NCI-H1092 (cell line): ENCODE measurements around the gene NEO1.
"Not testable (repeated sequence)": the region's sequence is repeated elsewhere in the genome, so short reads cannot be mapped to it uniquely, and the experiment has no call there.

ENCODE experiments used
- DNase-seq: peaks from one replicate; lab custom pipeline; 2025; lab: John Stamatoyannopoulos, UW

Gene NEO1

DNA sequence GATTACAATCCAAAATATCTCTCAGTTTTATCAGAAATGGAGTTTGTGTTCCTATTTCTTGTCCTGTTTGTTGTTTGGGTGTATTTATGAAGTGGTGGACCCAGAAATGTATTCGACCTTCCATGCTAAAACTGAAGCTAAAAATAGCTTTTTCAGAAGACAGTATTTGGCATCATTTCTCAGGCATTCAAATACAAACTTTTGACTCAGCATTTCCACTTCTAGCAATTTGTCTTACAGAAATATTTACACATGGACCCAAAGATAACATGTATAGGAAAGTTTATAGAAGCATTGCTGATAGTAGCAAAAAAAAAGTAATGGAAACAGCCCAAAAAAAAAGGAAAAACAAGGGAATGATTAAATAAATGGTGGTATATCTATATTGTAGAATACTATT lies 160.2 kb downstream of the NEO1 start:
- DNase-seq = no peak

DNA sequence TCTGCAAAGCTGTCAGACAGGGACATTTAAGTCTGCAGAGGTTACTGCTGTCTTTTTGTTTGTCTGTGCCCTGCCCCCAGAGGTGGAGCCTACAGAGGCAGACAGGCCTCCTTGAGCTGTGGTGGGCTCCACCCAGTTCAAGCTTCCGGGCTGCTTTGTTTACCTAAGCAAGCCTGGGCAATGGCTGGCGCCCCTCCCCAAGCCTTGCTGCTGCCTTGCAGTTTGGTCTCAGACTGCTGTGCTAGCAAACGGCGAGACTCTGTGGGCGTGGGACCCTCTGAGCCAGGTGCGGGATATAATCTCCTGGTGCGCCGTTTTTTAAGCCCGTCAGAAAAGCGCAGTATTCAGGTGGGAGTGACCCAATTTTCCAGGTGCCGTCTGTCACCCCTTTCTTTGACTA lies 169.2 kb downstream of the NEO1 start:
- DNase-seq = not testable (repeated sequence)

DNA sequence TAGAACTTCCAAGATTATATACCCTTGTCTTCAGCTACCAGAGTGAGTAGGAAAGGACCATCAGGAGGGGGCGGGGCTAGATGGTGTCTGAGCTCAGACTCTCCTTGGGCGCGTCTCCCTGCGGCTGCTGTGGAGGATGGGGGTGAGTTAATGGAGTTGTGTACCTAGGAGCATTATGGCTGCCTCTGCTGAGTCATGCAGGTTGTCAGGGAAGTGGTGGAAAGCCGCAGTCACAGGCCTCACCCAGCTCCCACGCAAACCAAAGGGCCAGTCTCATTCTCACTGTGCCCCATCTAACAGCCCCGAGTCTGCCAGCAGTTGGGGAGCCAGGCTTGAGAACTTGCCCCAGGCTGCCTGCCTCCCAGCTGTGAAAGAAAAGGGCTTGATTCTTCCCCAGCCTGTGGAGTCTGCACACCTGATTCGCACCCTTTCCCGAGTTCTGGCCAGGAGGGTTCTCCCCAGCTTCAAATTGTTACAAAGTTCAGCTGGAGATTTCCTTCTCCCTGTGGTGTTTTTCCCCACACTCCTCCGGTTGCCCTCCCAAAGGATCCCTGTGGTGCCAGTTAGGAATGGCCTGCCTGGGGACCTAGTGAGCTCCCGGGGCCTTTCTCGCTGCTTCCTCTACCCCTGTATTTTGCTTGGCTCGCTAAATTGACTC lies 173.2 kb downstream of the NEO1 start:
- no peak for DNase-seq

DNA sequence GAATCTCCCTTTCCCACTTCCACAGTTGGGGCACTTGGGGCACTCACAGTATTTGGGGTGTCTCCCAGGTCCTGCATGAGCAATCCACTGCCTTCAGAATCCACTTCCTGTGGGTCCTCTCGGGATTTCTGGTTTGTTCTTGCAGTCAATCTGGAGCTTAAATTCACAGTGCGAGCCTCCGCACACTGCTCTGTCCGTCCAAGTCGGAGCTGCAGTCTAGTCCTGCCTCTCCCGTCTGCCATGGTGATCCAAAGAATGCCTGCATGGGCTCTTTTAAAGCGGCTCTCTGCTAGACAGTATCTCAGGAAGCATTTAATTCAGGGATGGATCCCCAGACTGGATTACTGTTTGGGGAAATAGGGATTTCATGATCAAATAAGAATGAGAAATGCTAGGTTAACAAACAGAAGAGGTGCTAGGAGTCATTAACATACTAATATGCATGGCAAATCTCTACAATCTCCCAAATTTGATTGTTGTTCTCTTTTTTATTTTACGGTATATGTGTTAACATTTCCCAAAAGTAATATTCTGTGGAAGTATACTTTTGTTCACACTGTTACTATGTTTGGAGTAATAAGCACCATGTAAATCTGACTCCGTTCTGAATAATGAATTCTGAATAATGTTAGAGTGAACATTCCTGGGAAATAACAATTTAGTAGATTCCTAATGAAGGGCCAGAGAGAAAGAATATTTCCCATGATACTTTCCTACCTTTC lies 174.0 kb downstream of the NEO1 start:
- no peak for DNase-seq

DNA sequence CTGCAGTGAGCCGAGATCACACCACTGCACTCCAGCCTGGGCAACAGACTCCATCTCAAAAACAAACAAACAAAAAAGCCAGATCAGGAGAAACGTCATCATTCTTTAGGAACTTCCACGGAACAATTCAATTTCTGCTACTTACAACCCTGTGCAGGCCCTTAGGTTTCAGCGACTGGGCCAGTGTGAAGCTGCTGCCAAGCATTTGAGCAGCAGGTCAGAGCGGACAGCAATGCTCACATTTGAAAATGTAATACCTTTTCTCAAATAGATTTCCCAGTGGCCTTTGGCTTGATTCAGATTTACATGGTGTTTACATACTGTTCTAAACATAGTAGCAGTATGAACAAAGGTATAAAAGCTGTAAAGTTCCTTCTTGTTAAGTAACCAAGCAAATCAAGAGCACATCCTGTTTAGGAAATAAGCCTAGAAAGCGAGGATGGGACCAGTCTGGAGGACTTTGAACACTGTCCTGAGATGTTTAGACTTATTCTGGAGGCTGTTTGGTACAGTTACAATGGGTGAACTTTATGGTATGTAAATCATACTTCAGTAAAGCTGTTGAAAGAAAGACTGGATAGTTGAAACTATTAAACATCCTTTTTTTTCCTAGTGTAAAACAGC lies 175.3 kb downstream of the NEO1 start:
- DNase-seq = no peak

DNA sequence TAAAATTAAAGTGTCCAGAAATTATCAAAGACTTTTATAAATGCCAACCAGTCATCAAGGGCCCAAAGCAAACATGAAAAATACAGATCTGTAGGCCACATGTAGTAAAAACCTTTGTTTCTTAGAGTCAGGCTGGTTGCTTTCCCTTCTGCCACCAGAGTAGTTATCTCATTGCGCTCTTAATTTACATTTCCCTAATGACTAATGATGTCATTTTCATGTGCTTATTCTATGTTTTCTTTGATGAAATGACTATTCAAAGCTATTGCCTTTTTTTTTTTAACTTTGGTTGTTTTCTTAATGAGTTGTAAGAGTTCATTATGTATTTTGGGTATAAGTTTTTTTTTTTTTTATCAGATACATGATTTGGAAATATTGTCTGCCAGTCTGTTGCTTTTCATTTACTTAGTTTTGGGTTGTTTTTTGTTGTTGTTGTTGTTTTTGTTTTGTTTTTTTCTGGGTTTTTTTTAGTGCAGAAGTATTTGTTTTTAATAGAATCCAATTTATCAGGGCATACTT lies 175.9 kb downstream of the NEO1 start:
- no peak for DNase-seq

DNA sequence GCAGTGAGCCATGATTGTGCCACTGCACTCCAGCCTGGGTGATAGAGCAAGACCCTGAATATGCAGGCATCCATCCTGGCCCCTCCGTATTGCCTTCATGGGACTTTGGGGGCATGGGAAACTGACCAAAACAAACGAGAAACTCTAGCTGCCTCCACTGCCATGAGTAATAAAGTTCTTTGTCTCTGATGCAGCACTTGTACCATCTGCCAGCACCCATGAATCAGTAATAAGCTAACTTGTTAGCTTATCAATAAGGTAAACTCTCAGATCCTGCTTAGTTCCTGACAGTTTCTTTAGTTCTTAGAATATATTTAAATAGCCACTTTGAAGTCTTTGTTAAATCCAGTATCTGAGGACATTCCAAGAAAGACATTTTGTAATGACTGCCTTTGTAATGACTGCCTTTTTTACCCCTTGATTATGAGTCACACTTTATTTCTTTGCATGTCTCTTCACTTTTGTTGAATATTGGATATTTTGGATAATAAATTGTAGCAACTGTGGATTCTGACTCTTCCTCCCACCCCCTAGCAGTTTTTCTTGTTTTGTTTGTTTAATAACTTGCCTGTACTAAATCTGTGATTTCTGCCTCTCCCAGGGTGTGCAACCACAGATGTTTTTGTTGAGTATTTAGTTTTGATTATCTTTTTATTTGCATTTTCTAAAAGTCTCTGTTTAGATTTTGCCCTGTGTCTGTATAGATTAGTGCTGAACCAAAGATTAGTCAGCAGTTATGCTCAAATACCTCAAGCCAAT lies 179.6 kb downstream of the NEO1 start:
- no peak for DNase-seq

DNA sequence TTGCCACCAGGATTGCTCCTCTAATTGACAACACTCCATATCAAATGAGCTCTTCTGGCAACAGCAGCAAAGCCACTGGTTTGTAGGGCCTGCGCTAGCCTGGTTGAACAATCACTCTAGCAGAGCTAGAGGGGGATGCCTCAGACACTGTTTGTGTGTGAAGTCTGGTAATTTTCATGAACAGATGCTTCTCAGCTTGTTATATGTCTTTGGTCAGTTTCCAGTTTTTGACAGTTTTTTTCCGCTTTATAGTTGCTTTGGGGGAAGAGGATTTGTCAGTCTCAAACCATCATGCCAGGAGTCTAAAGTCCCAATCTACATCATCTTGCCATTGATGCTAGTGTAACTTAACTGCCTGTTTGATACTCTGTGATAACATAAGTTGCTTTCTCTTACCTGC lies 180.5 kb downstream of the NEO1 start:
- DNase-seq = no peak

DNA sequence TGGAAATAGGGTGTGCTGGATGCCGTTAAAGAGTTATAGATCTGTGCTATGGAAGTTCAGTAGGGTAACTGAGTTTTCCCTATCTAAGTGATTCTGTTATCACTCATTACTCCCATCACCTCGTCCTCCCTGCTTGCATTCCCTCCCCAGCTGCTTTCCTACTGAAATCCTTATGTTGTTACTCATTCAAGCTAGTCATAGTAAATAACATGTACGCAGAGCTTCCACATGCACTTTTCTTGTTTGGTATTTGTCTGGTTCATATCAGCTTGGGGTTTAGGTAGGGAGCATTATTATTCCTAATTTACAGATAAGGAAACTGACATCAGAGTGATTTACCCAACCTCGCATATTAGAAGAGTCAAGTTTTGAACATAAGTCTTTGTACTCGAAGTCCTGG lies 181.4 kb downstream of the NEO1 start:
- no peak for DNase-seq

DNA sequence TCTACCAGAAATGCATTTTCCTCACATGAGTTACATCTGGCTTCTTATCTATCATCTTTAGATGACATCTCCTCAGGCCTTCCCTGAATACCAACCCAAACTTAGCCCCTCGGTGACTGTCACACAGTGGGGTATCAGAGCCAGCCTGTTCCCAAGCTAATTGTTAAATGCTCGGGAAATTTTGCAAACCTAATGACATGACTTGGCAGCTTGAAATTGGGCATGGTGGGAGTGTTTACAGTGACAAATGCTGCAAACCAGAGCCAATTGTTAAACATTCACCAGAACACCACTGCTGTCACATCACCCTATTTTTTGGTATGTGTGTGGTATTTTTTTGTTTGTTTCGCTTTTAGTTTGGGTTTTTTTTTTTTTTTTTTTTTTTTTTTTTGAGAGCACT lies 185.6 kb downstream of the NEO1 start:
- no peak for DNase-seq

DNA sequence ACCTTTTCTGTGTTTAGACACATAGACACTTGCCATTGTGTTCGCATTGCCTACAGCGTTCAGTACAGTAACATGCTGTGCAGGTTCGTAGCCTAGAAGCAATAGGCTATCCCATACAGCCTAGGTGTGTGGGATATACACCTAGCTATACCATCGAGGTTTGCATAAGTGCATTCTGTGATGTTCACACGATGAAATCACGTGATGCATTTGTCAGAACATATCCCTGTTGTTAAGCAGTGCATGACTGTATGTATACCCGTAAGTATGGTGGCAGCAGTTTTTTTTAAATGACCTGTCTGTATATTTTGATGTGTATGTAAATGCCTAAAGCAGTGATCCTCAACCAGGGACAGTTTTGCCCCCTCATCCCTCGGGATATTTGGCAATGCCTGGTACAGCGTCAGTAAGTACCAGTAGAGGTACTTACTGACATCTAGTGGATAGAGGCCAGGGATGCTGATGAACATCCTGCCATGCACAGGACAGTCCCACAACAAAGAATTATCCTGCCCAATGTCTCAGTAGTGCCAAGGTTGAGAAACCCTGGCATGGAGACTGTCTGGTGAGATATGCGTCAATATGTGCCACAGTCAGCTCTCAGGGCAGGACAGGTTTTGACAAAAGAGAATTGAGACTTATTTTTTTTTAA lies 187.4 kb downstream of the NEO1 start:
- no peak for DNase-seq

DNA sequence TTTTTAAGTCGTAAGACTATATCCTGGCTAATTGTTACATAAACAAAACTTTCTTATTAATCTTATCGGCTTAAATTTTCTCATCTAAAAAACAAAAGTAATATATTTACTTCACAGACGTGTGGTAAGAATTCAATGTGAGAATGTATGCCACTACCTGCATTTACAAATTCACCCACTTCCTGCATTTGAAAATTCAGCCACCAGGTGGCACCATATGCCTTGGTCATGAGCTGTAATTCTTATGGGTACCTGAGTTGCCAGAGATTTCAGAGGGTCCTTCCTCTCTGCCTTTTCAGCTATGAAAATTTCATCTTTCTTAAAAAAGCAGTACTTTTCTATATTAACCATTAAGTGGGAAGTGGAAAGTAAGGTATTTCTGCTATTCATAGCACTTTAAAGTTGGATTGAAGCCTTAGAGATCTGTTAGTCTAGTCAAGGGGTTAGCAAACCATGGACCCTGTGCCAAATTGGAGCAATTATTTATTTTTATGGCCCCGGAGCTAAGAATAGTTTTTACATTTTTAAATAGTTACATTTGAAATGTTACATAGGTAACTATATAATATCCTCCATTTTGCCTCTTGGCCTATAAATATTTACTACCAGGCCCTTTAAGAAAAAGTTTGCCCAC lies 188.7 kb downstream of the NEO1 start:
- DNase-seq = peak; percentile 38

DNA sequence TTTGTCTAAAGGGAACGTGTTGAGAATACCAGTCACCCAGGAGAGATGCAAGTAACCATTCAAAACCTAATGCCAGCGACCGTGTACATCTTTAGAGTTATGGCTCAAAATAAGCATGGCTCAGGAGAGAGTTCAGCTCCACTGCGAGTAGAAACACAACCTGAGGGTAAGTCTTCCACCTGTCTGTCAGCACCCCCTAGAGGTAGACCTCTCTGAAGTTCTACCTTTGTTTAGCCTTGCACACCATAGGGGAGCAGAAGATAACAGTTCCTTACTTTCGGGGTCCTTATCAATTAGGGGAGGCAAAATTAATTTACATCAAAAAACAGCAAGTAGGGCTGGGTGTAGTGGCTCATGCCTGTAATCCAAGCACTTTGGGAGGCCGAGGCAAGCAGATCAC lies 192.1 kb downstream of the NEO1 start:
- DNase-seq = no peak

DNA sequence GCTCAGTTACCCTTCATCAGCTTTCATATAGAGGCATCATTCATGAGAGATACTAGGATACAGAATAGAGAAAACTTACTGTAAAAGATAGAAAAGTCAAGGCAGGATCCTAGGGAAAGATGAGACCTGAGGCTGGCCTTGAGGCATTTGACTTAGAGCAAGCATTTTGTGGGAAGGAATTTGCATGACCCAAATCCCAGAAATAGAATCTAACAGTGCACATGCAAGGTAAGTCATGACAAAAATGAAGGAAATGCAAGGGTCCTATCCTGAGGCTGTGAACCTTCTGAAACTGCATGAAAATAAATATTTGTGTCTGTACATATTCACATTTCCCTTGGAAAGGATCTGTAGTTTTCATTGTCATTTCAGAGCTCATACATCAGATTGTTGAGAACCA lies 194.2 kb downstream of the NEO1 start:
- DNase-seq = no peak

DNA sequence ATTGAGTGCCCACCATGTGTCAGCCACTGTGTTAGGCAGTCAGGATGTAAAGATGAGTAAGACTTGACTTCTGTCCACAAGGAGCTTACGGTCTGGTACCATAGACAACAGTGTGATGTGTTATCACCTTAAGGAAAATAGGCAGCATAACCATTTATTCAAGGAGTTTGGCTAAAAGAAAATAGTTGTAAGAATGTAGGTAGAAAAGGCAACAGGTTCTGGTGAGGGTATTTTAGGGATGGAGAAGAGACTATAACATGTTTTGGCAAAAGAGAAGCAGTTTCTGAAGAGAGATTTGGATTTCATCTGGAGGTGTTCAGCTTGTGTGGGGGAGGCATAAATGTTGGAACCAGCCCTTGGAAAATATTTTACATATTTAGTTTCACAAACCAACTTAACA lies 194.6 kb downstream of the NEO1 start:
- no peak for DNase-seq

DNA sequence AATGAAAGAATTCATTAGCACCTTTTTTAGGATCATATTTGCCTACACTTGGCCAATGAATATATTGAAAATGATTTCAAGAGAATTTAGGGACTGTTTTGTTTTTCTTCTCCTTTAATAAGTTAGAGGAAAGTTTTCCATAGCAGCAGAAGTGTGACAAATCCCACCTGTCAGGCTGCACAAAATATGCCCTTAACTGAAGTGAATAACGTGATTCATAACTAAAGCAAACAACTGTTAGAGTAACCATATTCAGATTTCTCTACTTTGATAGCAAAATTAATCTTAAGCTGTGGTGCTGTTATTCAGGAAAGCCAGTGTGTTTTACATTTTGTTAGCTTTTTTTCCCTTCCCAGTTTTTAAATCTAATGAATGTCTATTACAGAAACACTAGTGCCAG lies 195.1 kb downstream of the NEO1 start:
- DNase-seq = no peak

DNA sequence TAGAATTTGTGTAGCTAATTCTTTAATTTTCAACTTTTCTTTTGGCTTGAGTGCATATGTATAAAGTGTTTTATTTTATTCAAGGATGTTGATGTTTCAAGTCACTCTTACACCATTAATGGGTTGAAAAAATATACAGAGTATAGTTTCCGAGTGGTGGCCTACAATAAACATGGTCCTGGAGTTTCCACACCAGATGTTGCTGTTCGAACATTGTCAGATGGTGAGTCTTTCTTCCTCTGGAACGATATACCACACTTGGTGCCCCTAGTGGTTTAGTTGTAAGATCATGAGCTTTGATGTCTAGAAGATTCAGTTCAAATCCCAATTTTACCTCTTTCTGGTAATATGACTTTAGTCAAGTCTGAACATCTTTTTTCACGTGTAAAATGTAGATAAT lies 197.2 kb downstream of the NEO1 start:
- DNase-seq = no peak

DNA sequence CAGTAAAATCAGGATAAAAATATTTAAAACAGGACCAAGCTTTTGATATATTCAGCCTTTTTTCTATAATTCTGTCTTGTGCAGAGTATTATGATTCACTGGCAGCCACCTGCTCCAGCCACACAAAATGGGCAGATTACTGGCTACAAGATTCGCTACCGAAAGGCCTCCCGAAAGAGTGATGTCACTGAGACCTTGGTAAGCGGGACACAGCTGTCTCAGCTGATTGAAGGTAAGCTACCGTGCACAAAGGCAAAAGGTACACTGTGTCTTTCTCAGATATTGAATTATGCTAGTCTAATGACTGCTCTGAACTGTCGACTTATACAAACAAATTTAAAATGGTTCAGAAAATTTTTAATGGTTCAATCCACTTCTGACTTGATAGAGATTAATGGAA lies 202.3 kb downstream of the NEO1 start:
- no peak for DNase-seq

DNA sequence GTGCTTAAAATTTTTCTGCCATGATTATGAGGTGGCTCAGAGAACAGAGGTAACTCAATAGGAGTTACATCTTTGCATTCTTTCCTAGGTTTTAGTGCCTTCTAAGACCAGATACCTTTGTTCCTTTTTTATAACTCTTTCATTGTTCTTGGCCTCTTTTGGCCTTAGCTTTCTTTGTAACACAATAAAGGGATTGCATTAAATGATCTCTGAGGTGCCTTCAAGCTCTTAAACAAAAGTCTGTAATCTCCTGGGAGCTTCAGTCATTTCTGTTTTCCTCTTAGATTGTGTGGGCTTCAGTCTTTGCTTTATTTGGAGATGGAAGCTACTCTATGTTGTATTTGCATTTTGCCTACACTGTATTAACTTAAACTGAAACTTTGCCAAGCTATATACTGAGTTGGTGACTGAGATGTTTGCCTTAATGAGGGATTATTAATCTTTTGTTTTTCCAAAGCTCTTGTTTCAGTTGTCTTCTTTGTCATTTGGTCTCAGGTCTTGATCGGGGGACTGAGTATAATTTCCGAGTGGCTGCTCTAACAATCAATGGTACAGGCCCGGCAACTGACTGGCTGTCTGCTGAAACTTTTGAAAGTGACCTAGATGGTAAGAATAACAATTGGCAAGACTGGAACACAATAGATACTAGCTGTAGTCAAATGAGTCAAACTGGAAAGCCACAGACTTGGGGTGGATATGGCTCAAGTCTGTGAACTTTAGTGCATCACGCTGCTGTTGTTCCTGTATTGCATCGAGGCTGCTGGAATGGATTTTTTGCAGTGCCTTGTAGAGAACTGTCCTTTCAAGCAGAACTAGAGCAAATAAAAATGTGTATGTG lies 206.2 kb downstream of the NEO1 start:
- DNase-seq = no peak

DNA sequence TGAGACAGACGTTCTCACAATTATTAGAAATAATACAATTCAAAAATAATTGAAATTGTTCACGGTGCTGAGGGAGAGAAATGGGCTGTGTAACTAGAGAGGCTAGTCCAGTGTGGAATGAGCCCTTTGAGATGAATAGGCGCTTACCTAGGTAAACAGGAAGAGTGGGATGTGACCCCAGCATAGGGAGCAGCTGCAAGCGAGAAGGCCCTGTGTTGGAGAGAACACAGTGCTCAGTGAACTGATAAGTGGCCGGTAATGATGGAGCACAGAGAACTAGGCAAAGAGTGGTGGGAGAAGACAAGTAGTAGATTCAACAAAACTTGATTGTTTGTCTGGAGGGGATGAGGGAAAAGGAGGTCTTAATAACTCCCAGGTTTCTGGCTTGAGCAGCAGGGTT lies 212.6 kb downstream of the NEO1 start:
- DNase-seq = peak; percentile 55
